ENCODE measurements around the gene PCBP3.

Gene PCBP3

DNA sequence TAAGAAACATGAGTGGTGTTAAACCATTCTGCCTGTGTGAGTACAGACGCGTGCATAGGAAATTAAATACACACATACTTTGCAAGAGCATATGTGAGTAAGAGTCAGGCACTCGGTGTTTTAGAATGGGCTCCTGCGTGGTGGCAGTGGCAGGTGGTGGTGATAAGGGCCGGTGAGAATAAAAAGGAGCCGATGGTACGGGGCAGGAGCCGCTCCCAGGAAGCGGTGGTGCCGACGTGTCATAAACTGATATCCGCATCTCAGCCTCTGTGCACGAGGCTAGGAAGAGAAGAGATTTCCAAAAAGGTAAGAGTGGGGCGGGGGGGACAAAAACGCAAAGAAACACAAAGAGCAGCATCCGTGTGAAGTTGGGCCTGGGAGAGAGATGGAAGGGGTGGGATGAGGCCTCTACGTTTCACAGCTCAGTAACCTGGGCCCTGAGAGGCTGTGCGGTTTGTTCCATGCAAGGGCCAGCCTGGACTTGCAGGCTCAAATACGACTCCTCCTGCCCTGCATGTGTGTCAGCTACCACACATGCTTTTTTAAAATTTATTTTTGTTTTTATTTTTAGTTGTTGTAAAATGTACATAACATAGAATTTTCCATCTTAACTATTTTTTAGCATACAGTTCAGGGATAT is 210.3 kb downstream of the PCBP3 start:
- Histone ChIP-seq H3K4me3 (IDR thresholded peaks at IDR 0.05; ENCODE audit: insufficient read depth, low read depth, low read length) (no peak overlapping the region), H3K9ac (no peak overlapping the region), H2AFZ (ENCODE audit: low read depth) (no peak overlapping the region), H3K27ac (no peak overlapping the region), H3K4me2 (no peak overlapping the region), H3K27me3 (ENCODE audit: insufficient read depth, low read depth) (peaks cover 86% of the 10 kb centered on the region), H3K79me2 (ENCODE audit: insufficient read depth, low read depth) (no peaks in the 10 kb centered on the region), H3K36me3 (ENCODE audit: insufficient read depth) (no peaks in the 10 kb centered on the region), H3K4me1 (ENCODE audit: low read depth, poor library complexity, severe bottlenecking) (no peaks in the 10 kb centered on the region), H4K20me1 (ENCODE audit: insufficient read depth) (no peaks in the 10 kb centered on the region)
- TF ChIP-seq, protein P1, sequence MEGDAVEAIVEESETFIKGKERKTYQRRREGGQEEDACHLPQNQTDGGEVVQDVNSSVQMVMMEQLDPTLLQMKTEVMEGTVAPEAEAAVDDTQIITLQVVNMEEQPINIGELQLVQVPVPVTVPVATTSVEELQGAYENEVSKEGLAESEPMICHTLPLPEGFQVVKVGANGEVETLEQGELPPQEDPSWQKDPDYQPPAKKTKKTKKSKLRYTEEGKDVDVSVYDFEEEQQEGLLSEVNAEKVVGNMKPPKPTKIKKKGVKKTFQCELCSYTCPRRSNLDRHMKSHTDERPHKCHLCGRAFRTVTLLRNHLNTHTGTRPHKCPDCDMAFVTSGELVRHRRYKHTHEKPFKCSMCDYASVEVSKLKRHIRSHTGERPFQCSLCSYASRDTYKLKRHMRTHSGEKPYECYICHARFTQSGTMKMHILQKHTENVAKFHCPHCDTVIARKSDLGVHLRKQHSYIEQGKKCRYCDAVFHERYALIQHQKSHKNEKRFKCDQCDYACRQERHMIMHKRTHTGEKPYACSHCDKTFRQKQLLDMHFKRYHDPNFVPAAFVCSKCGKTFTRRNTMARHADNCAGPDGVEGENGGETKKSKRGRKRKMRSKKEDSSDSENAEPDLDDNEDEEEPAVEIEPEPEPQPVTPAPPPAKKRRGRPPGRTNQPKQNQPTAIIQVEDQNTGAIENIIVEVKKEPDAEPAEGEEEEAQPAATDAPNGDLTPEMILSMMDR (conservative IDR thresholded peaks at IDR 0.05; ENCODE audit: low read depth, low read length) = no peak

DNA sequence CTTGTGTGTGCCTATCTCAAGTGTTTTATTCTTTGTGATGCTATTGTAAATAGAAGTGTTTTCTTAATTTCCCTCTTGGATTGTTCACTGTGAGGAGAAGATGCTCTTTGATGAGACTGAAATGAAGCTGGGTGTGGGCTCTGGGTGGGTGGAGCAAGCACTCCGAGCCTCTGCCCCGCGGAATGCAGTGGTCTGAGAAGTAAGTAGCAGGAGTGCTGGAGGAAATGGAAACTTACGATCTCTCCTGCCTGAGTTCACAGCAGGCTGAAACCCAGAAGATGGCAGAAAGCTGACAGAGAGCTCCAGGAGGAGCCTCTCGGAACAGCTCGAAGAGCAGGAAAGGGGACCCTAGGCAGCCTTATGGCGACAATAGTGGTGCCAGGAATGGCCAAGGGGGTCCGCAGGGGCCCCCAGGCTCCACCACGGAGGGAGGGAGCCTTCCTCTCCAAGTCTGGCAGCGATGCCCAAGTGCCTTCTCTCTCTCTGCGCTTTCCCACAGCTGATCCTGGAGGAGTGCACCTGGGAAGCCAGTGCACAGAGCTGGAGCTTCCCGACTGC is 211.2 kb downstream of the PCBP3 start:
- H3K4me2 ChIP-seq = no peak overlapping the region
- no peak overlapping the region for H2AFZ ChIP-seq (ENCODE audit: low read depth)
- H3K9ac ChIP-seq = no peak overlapping the region

DNA sequence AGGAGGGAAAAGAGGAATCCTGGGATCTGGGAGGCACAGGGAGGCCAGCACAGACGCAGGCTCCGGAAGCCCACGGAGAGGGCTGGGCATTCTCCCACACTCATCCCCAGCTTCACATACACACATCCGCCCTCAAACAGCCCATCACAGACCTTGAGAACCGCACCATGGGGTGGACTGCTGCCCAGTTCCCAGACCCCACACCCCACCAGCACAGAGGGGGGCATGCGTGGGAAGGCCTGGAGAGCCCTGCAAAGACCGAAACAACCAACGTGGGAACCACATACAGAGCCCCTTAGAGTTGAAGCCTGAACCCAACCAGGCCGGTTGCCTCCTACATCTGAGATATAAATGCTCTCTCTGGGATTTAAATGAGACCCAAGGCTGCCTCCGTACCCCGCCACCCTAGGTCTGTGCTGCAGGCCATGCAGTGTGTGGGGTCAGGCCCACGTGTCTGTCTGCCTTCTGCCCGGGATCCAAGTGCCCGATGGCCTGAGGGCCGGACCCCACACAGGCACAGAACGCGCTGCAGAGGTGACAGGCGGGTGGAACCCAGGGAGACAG is 211.8 kb downstream of the PCBP3 start:
- TF ChIP-seq, protein P1 (conservative IDR thresholded peaks at IDR 0.05; ENCODE audit: low read depth, low read length) = no peak
- Histone ChIP-seq H4K20me1 (ENCODE audit: insufficient read depth) (no peaks in the 10 kb centered on the region), H3K27ac (no peak overlapping the region), H3K27me3 (ENCODE audit: insufficient read depth, low read depth) (peaks cover 84% of the 10 kb centered on the region), H3K4me3 (IDR thresholded peaks at IDR 0.05; ENCODE audit: insufficient read depth, low read depth, low read length) (no peak overlapping the region), H3K4me1 (ENCODE audit: low read depth, poor library complexity, severe bottlenecking) (no peaks in the 10 kb centered on the region), H2AFZ (ENCODE audit: low read depth) (no peak overlapping the region), H3K9ac (no peak overlapping the region), H3K36me3 (ENCODE audit: insufficient read depth) (no peaks in the 10 kb centered on the region), H3K79me2 (ENCODE audit: insufficient read depth, low read depth) (no peaks in the 10 kb centered on the region), H3K4me2 (no peak overlapping the region)

More for the DNA sequence above, 211.2 kb downstream of the PCBP3 start:
- Histone ChIP-seq H3K4me3 (IDR thresholded peaks at IDR 0.05; ENCODE audit: insufficient read depth, low read depth, low read length) (no peak overlapping the region), H3K27me3 (ENCODE audit: insufficient read depth, low read depth) (peaks cover 82% of the 10 kb centered on the region), H3K27ac (no peak overlapping the region), H3K36me3 (ENCODE audit: insufficient read depth) (no peaks in the 10 kb centered on the region), H4K20me1 (ENCODE audit: insufficient read depth) (no peaks in the 10 kb centered on the region), H3K4me1 (ENCODE audit: low read depth, poor library complexity, severe bottlenecking) (no peaks in the 10 kb centered on the region), H3K79me2 (ENCODE audit: insufficient read depth, low read depth) (no peaks in the 10 kb centered on the region)
- TF ChIP-seq, protein P1 (conservative IDR thresholded peaks at IDR 0.05; ENCODE audit: low read depth, low read length) = no peak

- H3K27ac ChIP-seq = no peak overlapping the region
- H3K27me3 ChIP-seq (ENCODE audit: insufficient read depth, low read depth) = peaks cover 85% of the 10 kb centered on the region
- H3K36me3 ChIP-seq (ENCODE audit: insufficient read depth) = no peaks in the 10 kb centered on the region
- H3K4me2 ChIP-seq = no peak overlapping the region
- no peaks in the 10 kb centered on the region for H3K79me2 ChIP-seq (ENCODE audit: insufficient read depth, low read depth)
- H3K4me3 ChIP-seq (IDR thresholded peaks at IDR 0.05; ENCODE audit: insufficient read depth, low read depth, low read length) = no peak overlapping the region
- H3K9ac ChIP-seq = no peak overlapping the region
- no peaks in the 10 kb centered on the region for H3K4me1 ChIP-seq (ENCODE audit: low read depth, poor library complexity, severe bottlenecking)
- no peaks in the 10 kb centered on the region for H4K20me1 ChIP-seq (ENCODE audit: insufficient read depth)
- no peak overlapping the region for H2AFZ ChIP-seq (ENCODE audit: low read depth)
- TF ChIP-seq, protein P1 (conservative IDR thresholded peaks at IDR 0.05; ENCODE audit: low read depth, low read length) = no peak
Measured at GRCh38 chr21:45856442-45856841, 212.9 kb downstream of the PCBP3 start.
